H1 (cell line): Measurements from ENCODE around the gene MBNL1. TPM values are rescaled to one million over a fixed set of nuclear protein-coding genes. Genes with fewer than 3 reads are reported as not detected.

ENCODE experiments used
- GABPA ChIP-seq: IDR thresholded peaks from 2 replicates; pipeline ENCODE4 v1.6.1; 2011; ENCODE audit warnings: mild to moderate bottlenecking, low read length, moderate library complexity, borderline replicate concordance; ENCODE audit not compliant: insufficient read depth
- HDAC6 ChIP-seq: IDR thresholded peaks from one replicate; pipeline ENCODE4 v1.7.1; 2012; ENCODE audit warnings: low read depth, mild to moderate bottlenecking, inconsistent platforms, low read length, moderate library complexity
- polyA plus RNA-seq, 7 experiments: library from polyadenylated mRNA; depleted of rRNA in 3 of 7; stranded (reverse) in 5 of 7; unstranded in 2 of 7; fragments of >200 nt in 5 of 7; fragments of 200-250 nt in 2 of 7; gene quantifications; 1 replicate in 5 of 7; 2 replicates in 1 of 7; 4 replicates in 1 of 7; pipeline versions ENCODE4 v1.2.1 to v1.2.3, GENCODE V29; 2011 to 2013; ENCODE audit warnings: missing spikeins in 2 of 7, mixed read lengths in 2 of 7
- total RNA-seq: library from RNA; stranded (reverse); fragmentation: NEBNext Ultra II Directional; extraction: Animal tissue kit (Norgen Biotek cat#: 25700); gene quantifications from 2 replicates; pipeline ENCODE4 v1.2.1, GENCODE V29; 2021
- TF ChIP-seq, protein P1 (sequence below): fragments of 300-600 bp; sonication (generic); IDR thresholded peaks from 2 replicates; pipeline ENCODE4 v1.7.1; 2012; ENCODE audit warnings: low read length, moderate library complexity, mild to moderate bottlenecking, inconsistent platforms; ENCODE audit not compliant: insufficient replicate concordance

MBNL1 gene
- total and polyA plus RNA-seq, 2 of the 8 experiments (the other 6 are each of a cell fraction or from before 2014, with no cell fraction given) = 5.0 to 16.4 TPM

DNA sequence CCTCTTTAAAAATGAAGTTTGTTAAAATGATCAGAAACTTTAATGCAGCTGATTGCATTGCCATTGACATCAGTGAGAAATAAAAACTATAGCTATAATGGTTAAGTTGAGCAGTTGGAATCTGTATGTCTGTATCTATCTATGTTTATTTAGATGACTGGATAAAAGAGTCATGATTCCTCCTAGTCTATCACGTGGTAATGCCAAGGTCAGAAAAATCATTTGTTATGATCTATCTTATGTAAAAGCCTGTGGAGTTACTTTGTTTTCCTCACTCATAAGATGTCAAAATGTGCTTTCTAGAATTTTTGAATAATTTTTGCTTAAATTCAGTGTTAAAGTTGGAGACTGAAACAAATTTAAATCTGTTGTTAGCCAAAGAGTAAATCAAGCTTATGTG lies 63.3 kb downstream of the MBNL1 start (continued):
- TF ChIP-seq, protein P1, sequence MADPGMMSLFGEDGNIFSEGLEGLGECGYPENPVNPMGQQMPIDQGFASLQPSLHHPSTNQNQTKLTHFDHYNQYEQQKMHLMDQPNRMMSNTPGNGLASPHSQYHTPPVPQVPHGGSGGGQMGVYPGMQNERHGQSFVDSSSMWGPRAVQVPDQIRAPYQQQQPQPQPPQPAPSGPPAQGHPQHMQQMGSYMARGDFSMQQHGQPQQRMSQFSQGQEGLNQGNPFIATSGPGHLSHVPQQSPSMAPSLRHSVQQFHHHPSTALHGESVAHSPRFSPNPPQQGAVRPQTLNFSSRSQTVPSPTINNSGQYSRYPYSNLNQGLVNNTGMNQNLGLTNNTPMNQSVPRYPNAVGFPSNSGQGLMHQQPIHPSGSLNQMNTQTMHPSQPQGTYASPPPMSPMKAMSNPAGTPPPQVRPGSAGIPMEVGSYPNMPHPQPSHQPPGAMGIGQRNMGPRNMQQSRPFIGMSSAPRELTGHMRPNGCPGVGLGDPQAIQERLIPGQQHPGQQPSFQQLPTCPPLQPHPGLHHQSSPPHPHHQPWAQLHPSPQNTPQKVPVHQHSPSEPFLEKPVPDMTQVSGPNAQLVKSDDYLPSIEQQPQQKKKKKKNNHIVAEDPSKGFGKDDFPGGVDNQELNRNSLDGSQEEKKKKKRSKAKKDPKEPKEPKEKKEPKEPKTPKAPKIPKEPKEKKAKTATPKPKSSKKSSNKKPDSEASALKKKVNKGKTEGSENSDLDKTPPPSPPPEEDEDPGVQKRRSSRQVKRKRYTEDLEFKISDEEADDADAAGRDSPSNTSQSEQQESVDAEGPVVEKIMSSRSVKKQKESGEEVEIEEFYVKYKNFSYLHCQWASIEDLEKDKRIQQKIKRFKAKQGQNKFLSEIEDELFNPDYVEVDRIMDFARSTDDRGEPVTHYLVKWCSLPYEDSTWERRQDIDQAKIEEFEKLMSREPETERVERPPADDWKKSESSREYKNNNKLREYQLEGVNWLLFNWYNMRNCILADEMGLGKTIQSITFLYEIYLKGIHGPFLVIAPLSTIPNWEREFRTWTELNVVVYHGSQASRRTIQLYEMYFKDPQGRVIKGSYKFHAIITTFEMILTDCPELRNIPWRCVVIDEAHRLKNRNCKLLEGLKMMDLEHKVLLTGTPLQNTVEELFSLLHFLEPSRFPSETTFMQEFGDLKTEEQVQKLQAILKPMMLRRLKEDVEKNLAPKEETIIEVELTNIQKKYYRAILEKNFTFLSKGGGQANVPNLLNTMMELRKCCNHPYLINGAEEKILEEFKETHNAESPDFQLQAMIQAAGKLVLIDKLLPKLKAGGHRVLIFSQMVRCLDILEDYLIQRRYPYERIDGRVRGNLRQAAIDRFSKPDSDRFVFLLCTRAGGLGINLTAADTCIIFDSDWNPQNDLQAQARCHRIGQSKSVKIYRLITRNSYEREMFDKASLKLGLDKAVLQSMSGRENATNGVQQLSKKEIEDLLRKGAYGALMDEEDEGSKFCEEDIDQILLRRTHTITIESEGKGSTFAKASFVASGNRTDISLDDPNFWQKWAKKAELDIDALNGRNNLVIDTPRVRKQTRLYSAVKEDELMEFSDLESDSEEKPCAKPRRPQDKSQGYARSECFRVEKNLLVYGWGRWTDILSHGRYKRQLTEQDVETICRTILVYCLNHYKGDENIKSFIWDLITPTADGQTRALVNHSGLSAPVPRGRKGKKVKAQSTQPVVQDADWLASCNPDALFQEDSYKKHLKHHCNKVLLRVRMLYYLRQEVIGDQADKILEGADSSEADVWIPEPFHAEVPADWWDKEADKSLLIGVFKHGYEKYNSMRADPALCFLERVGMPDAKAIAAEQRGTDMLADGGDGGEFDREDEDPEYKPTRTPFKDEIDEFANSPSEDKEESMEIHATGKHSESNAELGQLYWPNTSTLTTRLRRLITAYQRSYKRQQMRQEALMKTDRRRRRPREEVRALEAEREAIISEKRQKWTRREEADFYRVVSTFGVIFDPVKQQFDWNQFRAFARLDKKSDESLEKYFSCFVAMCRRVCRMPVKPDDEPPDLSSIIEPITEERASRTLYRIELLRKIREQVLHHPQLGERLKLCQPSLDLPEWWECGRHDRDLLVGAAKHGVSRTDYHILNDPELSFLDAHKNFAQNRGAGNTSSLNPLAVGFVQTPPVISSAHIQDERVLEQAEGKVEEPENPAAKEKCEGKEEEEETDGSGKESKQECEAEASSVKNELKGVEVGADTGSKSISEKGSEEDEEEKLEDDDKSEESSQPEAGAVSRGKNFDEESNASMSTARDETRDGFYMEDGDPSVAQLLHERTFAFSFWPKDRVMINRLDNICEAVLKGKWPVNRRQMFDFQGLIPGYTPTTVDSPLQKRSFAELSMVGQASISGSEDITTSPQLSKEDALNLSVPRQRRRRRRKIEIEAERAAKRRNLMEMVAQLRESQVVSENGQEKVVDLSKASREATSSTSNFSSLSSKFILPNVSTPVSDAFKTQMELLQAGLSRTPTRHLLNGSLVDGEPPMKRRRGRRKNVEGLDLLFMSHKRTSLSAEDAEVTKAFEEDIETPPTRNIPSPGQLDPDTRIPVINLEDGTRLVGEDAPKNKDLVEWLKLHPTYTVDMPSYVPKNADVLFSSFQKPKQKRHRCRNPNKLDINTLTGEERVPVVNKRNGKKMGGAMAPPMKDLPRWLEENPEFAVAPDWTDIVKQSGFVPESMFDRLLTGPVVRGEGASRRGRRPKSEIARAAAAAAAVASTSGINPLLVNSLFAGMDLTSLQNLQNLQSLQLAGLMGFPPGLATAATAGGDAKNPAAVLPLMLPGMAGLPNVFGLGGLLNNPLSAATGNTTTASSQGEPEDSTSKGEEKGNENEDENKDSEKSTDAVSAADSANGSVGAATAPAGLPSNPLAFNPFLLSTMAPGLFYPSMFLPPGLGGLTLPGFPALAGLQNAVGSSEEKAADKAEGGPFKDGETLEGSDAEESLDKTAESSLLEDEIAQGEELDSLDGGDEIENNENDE = no peak
- TF ChIP-seq HDAC6 (no peak), GABPA (no peak)
- TF ChIP-seq, all 59 proteins: peak for 0
